ENCODE results near the gene SCP2. TPM values are rescaled to one million over a fixed set of nuclear protein-coding genes. Genes with fewer than 3 reads are reported as not detected.

SCP2 gene
- total RNA-seq, 4 donors from 2014 or later = 97.8 to 194 (median 118) TPM

DNA sequence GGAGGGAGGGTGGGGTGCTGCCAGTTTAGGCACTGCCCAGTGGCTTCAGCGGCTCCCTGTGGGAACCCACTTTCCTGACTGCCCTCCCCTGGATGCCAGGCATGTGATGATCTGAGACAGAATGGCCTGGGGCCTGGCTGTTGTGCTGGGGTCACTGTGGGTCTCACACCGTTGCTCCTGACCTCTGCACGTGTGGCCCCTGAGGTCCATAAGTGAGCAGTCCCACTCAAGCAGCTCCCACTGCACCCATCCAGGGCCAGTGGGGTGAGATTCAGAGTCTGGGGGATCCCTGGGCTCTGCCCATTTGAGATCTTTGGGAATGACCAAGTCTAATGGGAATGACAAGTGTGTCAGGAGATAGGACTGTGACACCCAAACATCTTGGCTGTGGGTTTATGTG lies 153.0 kb downstream of the SCP2 start:
- TF ChIP-seq, protein P1, sequence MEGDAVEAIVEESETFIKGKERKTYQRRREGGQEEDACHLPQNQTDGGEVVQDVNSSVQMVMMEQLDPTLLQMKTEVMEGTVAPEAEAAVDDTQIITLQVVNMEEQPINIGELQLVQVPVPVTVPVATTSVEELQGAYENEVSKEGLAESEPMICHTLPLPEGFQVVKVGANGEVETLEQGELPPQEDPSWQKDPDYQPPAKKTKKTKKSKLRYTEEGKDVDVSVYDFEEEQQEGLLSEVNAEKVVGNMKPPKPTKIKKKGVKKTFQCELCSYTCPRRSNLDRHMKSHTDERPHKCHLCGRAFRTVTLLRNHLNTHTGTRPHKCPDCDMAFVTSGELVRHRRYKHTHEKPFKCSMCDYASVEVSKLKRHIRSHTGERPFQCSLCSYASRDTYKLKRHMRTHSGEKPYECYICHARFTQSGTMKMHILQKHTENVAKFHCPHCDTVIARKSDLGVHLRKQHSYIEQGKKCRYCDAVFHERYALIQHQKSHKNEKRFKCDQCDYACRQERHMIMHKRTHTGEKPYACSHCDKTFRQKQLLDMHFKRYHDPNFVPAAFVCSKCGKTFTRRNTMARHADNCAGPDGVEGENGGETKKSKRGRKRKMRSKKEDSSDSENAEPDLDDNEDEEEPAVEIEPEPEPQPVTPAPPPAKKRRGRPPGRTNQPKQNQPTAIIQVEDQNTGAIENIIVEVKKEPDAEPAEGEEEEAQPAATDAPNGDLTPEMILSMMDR (IDR thresholded peaks at IDR 0.05) = no peak
- no peak for TF ChIP-seq POLR2A (IDR thresholded peaks at IDR 0.05)
- Histone ChIP-seq H3K9me3 (no peaks in the 10 kb centered on the region), H3K4me3 (no peak overlapping the region), H3K27me3 (no peaks in the 10 kb centered on the region), H3K36me3 (peaks cover 0 to 32% (median 0%) of the 10 kb centered on the region in 3 donors), H3K27ac (no peak overlapping the region), H3K4me1 (no peaks in the 10 kb centered on the region)
- intact Hi-C loops (cut with DNase I) = no loop called here
- 20 to 50% methylated on average over 1 to 2 of the region's 3 CpGs for WGBS, 2 donors
- DNase-seq = no peak

DNA sequence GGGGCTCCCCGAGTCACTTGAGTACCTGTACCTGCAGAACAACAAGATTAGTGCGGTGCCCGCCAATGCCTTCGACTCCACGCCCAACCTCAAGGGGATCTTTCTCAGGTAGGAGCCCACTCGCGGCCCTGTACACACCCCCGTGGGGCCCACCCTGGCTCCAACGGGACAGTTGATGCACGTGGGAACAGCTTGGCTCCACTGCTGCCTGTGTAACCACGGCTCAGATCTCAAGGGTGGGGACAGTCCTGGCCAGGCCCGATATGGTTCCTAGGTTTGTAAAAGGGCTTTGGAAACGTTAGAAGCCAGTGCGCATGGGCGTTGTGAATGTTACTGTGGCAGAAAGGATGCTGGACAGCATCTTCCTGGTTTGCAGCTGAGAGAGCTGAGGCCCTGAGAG lies 153.7 kb downstream of the SCP2 start:
- H3K9me3 ChIP-seq = no peaks in the 10 kb centered on the region
- no peaks in the 10 kb centered on the region for H3K27me3 ChIP-seq
- H3K36me3 ChIP-seq = peaks cover 0 to 32% (median 0%) of the 10 kb centered on the region in 3 donors
- no peak for DNase-seq
- TF ChIP-seq, protein P1 (IDR thresholded peaks at IDR 0.05) = no peak
- TF ChIP-seq POLR2A (IDR thresholded peaks at IDR 0.05) = no peak
- 63% methylated on average over 8 of the region's 15 CpGs; no CpG with 5 or more reads in 1 of the 2 donors for WGBS, 2 donors
- peaks cover 0 to under 1% (median 0%) of the 10 kb centered on the region in 3 donors for H3K4me1 ChIP-seq
- H3K4me3 ChIP-seq = no peak overlapping the region
- H3K27ac ChIP-seq = no peak overlapping the region
- intact Hi-C loops (cut with DNase I) = no loop called here

DNA sequence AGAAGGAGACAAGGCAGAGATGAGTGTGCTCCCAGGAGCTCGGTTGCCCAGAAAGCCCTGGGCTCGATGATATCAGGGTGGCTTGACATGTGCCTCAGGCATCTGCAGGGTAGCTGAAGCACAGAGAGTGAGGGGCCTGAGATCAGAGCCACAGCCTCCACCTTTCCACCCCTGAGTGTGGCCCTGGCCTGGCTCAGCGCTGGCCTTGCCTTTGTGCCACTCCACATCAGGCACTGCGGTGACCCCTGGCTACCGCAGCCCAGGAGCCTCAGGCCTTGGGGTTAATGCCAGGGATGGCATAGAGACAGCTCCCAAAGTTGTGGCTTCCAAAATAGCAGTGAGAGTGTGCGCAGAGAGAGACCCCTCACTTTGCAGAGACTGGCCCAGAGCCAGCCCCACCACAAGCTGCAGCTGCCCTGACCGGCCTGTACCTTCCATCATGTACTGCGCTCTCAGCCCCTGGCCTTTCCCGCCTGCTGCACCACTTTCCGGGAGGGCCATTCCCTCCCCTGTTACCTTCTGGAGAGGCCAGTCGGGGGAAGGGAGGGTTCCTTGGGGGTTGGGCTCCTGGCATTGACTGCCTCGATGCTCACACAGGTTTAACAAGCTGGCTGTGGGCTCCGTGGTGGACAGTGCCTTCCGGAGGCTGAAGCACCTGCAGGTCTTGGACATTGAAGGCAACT lies 154.4 kb downstream of the SCP2 start:
- Histone ChIP-seq H3K36me3 (peaks cover 0 to 32% (median 0%) of the 10 kb centered on the region in 3 donors), H3K27me3 (no peaks in the 10 kb centered on the region), H3K4me1 (peaks cover 0 to 6% (median 0%) of the 10 kb centered on the region in 3 donors), H3K9me3 (no peaks in the 10 kb centered on the region), H3K27ac (no peak overlapping the region), H3K4me3 (no peak overlapping the region)
- no peak for DNase-seq
- intact Hi-C loops (cut with DNase I) = no loop called here
- no peak for TF ChIP-seq POLR2A (IDR thresholded peaks at IDR 0.05)
- TF ChIP-seq, protein P1 (IDR thresholded peaks at IDR 0.05) = no peak
- WGBS, 2 donors = 70 to 82% methylated on average over 2 to 8 of the region's 14 CpGs

DNA sequence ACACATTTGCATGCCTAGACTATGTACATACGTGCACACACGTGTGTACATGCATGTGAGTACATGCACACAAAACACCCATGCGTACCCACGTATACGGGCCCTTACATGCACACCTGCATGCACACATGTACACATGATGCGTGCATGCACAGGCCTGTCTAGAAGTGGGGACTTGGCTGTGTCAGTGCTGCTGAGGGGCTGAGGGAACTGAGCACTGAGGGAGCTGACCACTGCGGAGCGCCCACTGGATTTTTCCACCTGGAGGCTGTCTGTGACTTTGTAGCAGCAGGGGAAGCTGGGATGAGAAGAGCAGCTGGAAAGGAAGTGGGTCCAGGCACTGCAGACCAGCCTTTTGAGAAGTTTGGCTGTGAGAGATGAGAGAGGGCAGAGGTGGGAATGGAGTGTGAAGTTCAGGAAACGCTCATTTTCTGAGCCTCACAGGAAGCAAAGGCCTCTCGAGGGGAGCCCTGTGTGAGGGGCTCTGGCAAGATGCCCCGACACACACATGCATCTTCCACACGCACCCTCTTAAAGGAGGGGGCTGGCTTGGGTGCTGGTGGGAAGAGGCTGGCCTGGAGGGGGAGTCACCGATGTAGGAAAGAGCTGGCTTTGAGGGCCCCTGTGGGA lies 155.9 kb downstream of the SCP2 start:
- Histone ChIP-seq H3K27me3 (no peaks in the 10 kb centered on the region), H3K4me1 (peaks cover 0 to 6% (median 0%) of the 10 kb centered on the region in 3 donors), H3K27ac (no peak overlapping the region), H3K9me3 (no peaks in the 10 kb centered on the region), H3K36me3 (peaks cover 0 to 22% (median 0%) of the 10 kb centered on the region in 3 donors), H3K4me3 (no peak overlapping the region)
- TF ChIP-seq, protein P1 (IDR thresholded peaks at IDR 0.05) = no peak
- no peak for TF ChIP-seq POLR2A (IDR thresholded peaks at IDR 0.05)
- no peak for DNase-seq
- WGBS, 2 donors = 67 to 68% methylated on average over 10 to 11 of the region's 13 CpGs
- intact Hi-C loops (cut with DNase I) = no loop called here

Measured in esophagus squamous epithelium (tissue), 5 donors.